ENCODE measurements around the gene CDKL4. TPM values are rescaled to one million over a fixed set of nuclear protein-coding genes. Genes with fewer than 3 reads are reported as not detected.

Gene CDKL4
- total RNA-seq, 1 donor from 2014 or later = 0.24 TPM

DNA sequence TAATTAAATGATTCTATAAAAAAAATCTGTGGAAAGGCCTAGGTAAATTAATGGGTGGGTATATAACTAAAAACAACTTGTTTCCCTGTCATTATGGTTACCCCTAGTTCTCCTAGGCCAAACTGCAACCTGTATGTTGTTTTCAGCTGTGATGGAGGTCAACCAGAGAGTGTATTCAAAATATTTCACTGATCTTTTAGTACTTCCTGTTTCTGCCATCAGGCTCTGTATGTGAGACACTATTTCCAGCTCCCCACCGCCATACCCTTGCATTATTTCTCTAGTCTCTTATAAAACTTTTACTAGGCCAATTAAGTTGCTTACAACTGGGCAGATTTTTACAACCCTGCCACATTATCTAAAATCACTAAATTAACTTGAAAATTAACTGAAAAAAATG is 21.0 kb upstream of the CDKL4 start:
- Mint-ChIP-seq H3K4me3 (no peak overlapping the region), H3K4me1 (peaks cover 29% of the 10 kb centered on the region), H3K36me3 (ENCODE audit: low read depth) (no peaks in the 10 kb centered on the region), H3K9me3 (no peaks in the 10 kb centered on the region), H3K27me3 (no peaks in the 10 kb centered on the region), H3K27ac (peak overlapping the region; percentile 85)
- no peak for DNase-seq
- intact Hi-C loops (cut with micrococcal nuclease) = loop anchor here (1.0 to 10.0 kb wide), 3 partner anchors 19 to 260 kb away; no protein-coding TSS in a partner anchor
- ChIA-PET CTCF (interaction anchor here (0.5 to 1.5 kb wide), 2 partner anchors 144 to 528 kb away, joined by 3 to 4 read pairs; partner anchors contain the start of gene SOS1), POLR2A (interaction anchor here (1.2 kb wide), 1 partner anchor 20 kb away, joined by 4 read pairs; no protein-coding TSS in a partner anchor)
- TF ChIP-seq, protein P1, sequence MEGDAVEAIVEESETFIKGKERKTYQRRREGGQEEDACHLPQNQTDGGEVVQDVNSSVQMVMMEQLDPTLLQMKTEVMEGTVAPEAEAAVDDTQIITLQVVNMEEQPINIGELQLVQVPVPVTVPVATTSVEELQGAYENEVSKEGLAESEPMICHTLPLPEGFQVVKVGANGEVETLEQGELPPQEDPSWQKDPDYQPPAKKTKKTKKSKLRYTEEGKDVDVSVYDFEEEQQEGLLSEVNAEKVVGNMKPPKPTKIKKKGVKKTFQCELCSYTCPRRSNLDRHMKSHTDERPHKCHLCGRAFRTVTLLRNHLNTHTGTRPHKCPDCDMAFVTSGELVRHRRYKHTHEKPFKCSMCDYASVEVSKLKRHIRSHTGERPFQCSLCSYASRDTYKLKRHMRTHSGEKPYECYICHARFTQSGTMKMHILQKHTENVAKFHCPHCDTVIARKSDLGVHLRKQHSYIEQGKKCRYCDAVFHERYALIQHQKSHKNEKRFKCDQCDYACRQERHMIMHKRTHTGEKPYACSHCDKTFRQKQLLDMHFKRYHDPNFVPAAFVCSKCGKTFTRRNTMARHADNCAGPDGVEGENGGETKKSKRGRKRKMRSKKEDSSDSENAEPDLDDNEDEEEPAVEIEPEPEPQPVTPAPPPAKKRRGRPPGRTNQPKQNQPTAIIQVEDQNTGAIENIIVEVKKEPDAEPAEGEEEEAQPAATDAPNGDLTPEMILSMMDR (IDR thresholded peaks at IDR 0.05) = no peak
- ATAC-seq (ENCODE audit: low read depth) = peak; percentile 79

DNA sequence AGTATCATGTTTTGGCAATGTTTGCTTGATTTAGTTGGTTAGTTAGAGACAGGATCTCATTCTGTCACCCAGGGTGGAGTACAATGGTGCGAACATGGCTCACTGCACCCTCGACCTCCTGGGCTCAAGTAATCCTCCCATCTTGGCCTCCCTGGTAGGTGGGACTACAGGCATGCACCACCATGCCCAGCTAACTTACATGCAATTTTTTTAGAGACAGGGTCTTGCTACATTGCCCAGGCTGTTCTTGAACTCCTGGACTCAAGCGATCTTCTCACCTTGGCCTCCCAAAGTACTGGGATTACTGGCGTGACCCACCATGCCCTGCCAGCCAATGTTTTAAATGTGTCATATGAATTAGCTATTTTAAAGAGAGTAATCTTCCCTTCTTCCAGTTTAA is 16.3 kb upstream of the CDKL4 start:
- TF ChIP-seq, protein P1 (IDR thresholded peaks at IDR 0.05) = no peak
- H3K9me3 Mint-ChIP-seq = no peaks in the 10 kb centered on the region

DNA sequence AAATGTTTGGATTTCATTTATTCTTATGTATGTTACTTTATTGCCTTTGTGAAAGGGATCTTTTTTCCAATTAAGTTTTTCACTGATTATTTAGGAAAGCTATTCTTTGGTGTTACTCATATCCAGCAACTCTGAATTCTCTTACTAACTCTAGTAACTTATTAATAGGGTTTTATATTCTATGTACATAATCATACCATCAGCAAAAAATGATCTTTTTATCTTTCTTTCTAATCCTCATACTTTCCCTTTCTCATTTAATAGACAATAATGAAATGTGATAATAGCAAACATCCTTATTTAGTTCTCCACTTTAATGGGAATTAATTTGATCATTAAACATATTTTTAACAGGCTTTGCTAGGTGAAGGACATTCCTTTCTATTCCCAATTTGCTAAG is 12.3 kb upstream of the CDKL4 start:
- Mint-ChIP-seq H3K36me3 (ENCODE audit: low read depth) (peaks cover 29% of the 10 kb centered on the region), H3K4me1 (no peaks in the 10 kb centered on the region), H3K4me3 (no peak overlapping the region), H3K27me3 (no peaks in the 10 kb centered on the region), H3K9me3 (peaks cover 4% of the 10 kb centered on the region), H3K27ac (no peak overlapping the region)
- POLR2A ChIA-PET = no interaction called here
- intact Hi-C loops (cut with micrococcal nuclease) = no loop called here
- TF ChIP-seq, protein P1 (IDR thresholded peaks at IDR 0.05) = no peak
- CTCF ChIA-PET = no interaction called here
- DNase-seq = no peak
- no peak for ATAC-seq (ENCODE audit: low read depth)

More for the DNA sequence above, 16.3 kb upstream of the CDKL4 start:
- intact Hi-C loops (cut with micrococcal nuclease) = loop anchor here (10.0 kb wide), 1 partner anchor 265 kb away; no protein-coding TSS in a partner anchor
- ChIA-PET CTCF (no interaction called here), POLR2A (no interaction called here)
- Mint-ChIP-seq H3K27ac (no peak overlapping the region), H3K27me3 (no peaks in the 10 kb centered on the region), H3K36me3 (ENCODE audit: low read depth) (peaks cover 10% of the 10 kb centered on the region), H3K4me1 (peaks cover 13% of the 10 kb centered on the region), H3K4me3 (no peak overlapping the region)
- DNase-seq (no peak), ATAC-seq (ENCODE audit: low read depth) (no peak)

DNA sequence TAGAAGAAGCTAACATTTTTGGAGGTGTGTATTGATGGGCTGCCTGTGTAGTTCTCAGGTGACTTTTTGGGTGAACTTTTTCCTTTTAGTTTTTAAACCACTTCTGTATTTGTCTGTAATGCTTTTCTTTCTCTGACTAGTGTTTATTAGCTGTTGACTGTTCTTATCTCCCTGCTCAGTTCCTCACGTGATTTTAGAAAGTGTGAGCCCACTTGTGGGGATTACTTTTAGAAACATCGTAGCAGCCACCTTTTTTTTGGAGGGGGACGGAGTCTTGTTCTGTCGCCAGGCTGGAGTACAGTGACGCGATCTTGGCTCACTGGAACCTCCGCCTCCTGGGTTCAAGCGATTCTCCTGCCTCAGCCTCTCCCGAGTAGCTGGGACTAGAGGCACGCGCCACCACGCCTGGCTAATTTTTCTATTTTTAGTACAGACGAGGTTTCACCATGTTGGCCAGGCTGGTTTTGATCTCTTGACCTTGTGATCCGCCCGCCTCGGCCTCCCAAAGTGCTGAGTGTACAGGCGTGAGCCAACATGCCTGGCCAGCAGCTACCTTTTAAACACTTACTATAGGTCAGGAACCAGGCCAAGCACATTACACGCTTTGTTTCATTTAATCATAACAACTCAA is 9.2 kb upstream of the CDKL4 start:
- Mint-ChIP-seq H3K36me3 (ENCODE audit: low read depth) (peaks cover 33% of the 10 kb centered on the region), H3K27ac (no peak overlapping the region)
- POLR2A ChIA-PET = no interaction called here

DNA sequence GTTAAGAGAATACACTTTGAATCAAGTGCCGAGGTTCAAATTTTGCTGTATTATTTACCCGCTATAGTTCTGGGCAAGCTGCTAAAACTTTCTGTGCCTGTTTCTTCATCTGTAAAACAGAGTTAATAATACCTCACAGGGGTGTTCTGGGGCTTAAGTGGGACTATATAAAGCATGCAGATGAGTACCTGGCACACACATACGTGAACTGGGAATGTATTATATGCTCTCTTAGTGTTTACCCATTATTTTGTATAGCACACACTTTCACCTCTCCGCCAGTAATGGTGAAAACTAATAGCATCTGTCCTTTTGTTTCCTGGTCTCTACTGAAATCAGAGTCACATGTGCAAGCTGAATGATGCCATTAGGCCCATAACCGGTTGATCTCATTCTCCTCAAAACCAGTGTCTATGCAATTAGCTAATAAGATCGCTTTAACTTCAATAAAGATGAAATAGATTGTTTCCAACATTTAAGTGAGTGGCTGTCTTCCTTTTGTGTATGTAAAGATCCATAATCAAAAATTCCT is 3.8 kb upstream of the CDKL4 start:
- POLR2A ChIA-PET = no interaction called here
- Mint-ChIP-seq H3K36me3 (ENCODE audit: low read depth) (peaks cover 12% of the 10 kb centered on the region), H3K4me1 (peaks cover 23% of the 10 kb centered on the region), H3K27ac (no peak overlapping the region), H3K9me3 (peaks cover 6% of the 10 kb centered on the region), H3K4me3 (no peak overlapping the region), H3K27me3 (no peaks in the 10 kb centered on the region)
- CTCF ChIA-PET = interaction anchor here (1.0 kb wide), 1 partner anchor 22 kb away, joined by 3 read pairs; no protein-coding TSS in a partner anchor
- DNase-seq (no peak), ATAC-seq (ENCODE audit: low read depth) (no peak)
- TF ChIP-seq, protein P1 (IDR thresholded peaks at IDR 0.05) = no peak
- intact Hi-C loops (cut with micrococcal nuclease) = no loop called here

More for the DNA sequence above, 9.2 kb upstream of the CDKL4 start:
- H3K4me3 Mint-ChIP-seq = no peak overlapping the region
- no peaks in the 10 kb centered on the region for H3K27me3 Mint-ChIP-seq
- no peaks in the 10 kb centered on the region for H3K4me1 Mint-ChIP-seq
- peaks cover 6% of the 10 kb centered on the region for H3K9me3 Mint-ChIP-seq
- TF ChIP-seq, protein P1 (IDR thresholded peaks at IDR 0.05) = no peak
- intact Hi-C loops (cut with micrococcal nuclease) = no loop called here
- ATAC-seq (ENCODE audit: low read depth) (no peak), DNase-seq (no peak)
- CTCF ChIA-PET = no interaction called here
